Immature natural killer cell (primary cell): ENCODE data around the gene NHSL2. TPM values are rescaled to one million over a fixed set of nuclear protein-coding genes. Genes with fewer than 3 reads are reported as not detected.

Experiments
- DNase-seq, 3 donors: peaks; one replicate each; pipeline ENCODE4 v3.0.0; 2022; ENCODE audit warnings: mixed read lengths in 1 of 3
- H3K27ac Mint-ChIP-seq, 6 donors: one replicate each; pipeline ENCODE4 v1.8.0; 2020; ENCODE audit warnings: mixed read lengths in 6 of 6, mild to moderate bottlenecking in 5 of 6, inconsistent platforms in 4 of 6, moderate library complexity in 3 of 6
- H3K27me3 Mint-ChIP-seq, 3 donors: one replicate each; pipeline ENCODE4 v1.8.0; 2020 to 2021; ENCODE audit warnings: low read depth in 3 of 3, mild to moderate bottlenecking in 3 of 3, mixed read lengths in 3 of 3, moderate library complexity in 3 of 3, inconsistent platforms in 1 of 3
- H3K36me3 Mint-ChIP-seq, 3 donors: one replicate each; pipeline ENCODE4 v1.8.0; 2020; ENCODE audit warnings: mixed read lengths in 3 of 3, inconsistent platforms in 2 of 3, mild to moderate bottlenecking in 2 of 3
- H3K4me1 Mint-ChIP-seq, 2 donors: one replicate each; pipeline ENCODE4 v1.8.0; 2020; ENCODE audit warnings: inconsistent platforms in 2 of 2, mild to moderate bottlenecking in 2 of 2, mixed read lengths in 2 of 2, moderate library complexity in 1 of 2
- H3K4me3 Mint-ChIP-seq, 5 donors: one replicate each; pipeline ENCODE4 v1.8.0; 2020; ENCODE audit warnings: mild to moderate bottlenecking in 5 of 5, mixed read lengths in 5 of 5, inconsistent platforms in 3 of 5, moderate library complexity in 3 of 5
- H3K9me3 Mint-ChIP-seq, 6 donors: one replicate each; pipeline ENCODE4 v1.8.0; 2020; ENCODE audit warnings: mild to moderate bottlenecking in 6 of 6, mixed read lengths in 6 of 6, inconsistent platforms in 4 of 6, moderate library complexity in 3 of 6
- polyA plus RNA-seq, 3 donors: library from polyadenylated mRNA; unstranded; fragments of 300-500 nt; fragmentation: Illumina TruSeq; gene quantifications; one replicate each; pipeline ENCODE4 v1.2.3, GENCODE V29; 2021

Gene NHSL2
- polyA plus RNA-seq, 3 donors from 2014 or later = 10.2 to 29.0 (median 10.6) TPM

DNA sequence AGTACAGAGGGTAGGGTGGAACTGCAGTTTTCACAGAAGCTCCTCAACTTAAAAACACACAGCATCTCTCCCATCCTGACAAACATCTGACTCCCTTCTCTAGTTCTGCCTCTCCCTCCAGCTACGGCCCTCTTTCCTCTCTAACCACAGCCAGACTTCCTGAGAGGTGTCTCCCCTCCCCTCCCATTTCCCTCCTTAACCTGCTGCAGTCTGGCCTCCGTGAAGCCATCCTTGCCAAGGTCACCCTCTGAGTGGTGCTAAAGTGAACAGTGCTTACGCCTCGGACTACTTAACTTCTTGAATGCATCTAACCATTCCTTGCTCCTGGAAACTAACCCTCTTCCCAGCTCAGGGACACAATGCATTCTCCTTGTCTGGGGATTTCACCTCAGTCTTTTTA, 167.8 kb downstream of the NHSL2 start:
- no peak for DNase-seq
- Mint-ChIP-seq H3K27ac (peak overlapping the region in 1 of 6 donors; percentile 7), H3K4me3 (no peak overlapping the region), H3K4me1 (peaks cover 11 to 13% of the 10 kb centered on the region in 2 donors), H3K36me3 (no peaks in the 10 kb centered on the region), H3K9me3 (no peaks in the 10 kb centered on the region), H3K27me3 (peaks cover 6 to 10% (median 7%) of the 10 kb centered on the region in 3 donors)

DNA sequence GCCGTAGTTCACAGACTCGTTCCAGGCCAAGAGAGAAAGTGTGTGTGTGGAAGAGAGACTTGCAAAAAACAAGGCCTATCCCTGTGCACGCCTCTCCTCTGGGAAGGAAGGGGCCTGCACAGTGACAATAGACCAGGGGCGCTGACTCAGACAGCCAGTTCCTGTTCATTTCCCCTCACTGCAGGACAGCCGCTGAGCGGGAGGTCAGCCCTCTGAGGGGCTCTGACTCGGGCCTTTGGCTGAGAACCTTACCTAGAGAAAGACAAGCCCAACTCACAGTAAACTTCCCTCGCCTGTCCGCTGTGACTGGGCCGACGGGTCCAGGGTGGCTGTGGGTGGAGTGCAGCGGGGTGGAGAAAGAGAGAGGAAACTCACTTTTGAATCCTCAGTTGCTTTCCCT, 169.0 kb downstream of the NHSL2 start:
- Mint-ChIP-seq H3K9me3 (no peaks in the 10 kb centered on the region), H3K36me3 (no peaks in the 10 kb centered on the region), H3K4me1 (peaks cover 11 to 13% of the 10 kb centered on the region in 2 donors), H3K27me3 (peaks cover 6 to 14% (median 7%) of the 10 kb centered on the region in 3 donors), H3K27ac (no peak overlapping the region), H3K4me3 (no peak overlapping the region)
- DNase-seq = no peak

- no peaks in the 10 kb centered on the region for H3K9me3 Mint-ChIP-seq
- no peak overlapping the region for H3K27ac Mint-ChIP-seq
- H3K4me3 Mint-ChIP-seq = no peak overlapping the region
- H3K4me1 Mint-ChIP-seq = peaks cover 11 to 13% of the 10 kb centered on the region in 2 donors
- H3K27me3 Mint-ChIP-seq = peaks cover 6 to 14% (median 7%) of the 10 kb centered on the region in 3 donors
- H3K36me3 Mint-ChIP-seq = no peaks in the 10 kb centered on the region
- no peak for DNase-seq
These were observed 169.5 kb downstream of the NHSL2 start for GRCh38 chrX:72080150-72080549.

DNA sequence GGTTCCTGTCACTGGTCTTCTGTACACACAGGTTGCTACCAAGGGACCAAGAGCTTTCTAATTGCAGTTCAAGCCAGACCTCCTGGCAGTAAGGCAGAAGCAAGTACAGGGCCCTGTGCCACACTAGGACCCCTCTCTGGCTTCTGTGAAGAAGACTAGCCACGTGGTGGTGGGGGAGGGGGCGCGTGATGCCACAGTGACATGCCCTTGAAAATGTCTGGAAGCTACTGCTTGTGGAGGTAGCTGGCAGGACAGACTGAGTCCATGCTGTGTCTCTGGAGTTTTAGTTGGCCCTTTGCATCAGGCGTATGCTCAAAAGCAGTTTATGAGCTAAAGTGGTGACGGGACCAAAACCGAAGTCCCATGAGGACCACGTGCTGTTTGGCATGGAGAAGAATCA, 170.2 kb downstream of the NHSL2 start:
- H3K36me3 Mint-ChIP-seq = no peaks in the 10 kb centered on the region
- no peak for DNase-seq
- H3K27ac Mint-ChIP-seq = no peak overlapping the region
- peaks cover 11 to 13% of the 10 kb centered on the region in 2 donors for H3K4me1 Mint-ChIP-seq
- H3K9me3 Mint-ChIP-seq = no peaks in the 10 kb centered on the region
- peaks cover 6 to 15% (median 7%) of the 10 kb centered on the region in 3 donors for H3K27me3 Mint-ChIP-seq
- no peak overlapping the region for H3K4me3 Mint-ChIP-seq

GRCh38 chrX:72081605-72082320, 171.1 kb downstream of the NHSL2 start:
- Mint-ChIP-seq H3K27me3 (peaks cover 6 to 11% (median 7%) of the 10 kb centered on the region in 3 donors), H3K36me3 (no peaks in the 10 kb centered on the region), H3K4me3 (no peak overlapping the region), H3K27ac (no peak overlapping the region), H3K9me3 (no peaks in the 10 kb centered on the region), H3K4me1 (peaks cover 11 to 13% of the 10 kb centered on the region in 2 donors)
- no peak for DNase-seq

GRCh38 chrX:72083291-72083690, 172.6 kb downstream of the NHSL2 start:
- Mint-ChIP-seq H3K9me3 (no peaks in the 10 kb centered on the region), H3K36me3 (no peaks in the 10 kb centered on the region), H3K27ac (no peak overlapping the region), H3K27me3 (peaks cover 6 to 9% (median 7%) of the 10 kb centered on the region in 3 donors), H3K4me3 (no peak overlapping the region), H3K4me1 (peaks cover 5 to 9% of the 10 kb centered on the region in 2 donors)
- no peak for DNase-seq

GRCh38 chrX:72084114-72084513, 173.5 kb downstream of the NHSL2 start:
- DNase-seq = no peak
- Mint-ChIP-seq H3K27me3 (peaks cover under 1 to 8% (median 7%) of the 10 kb centered on the region in 3 donors), H3K4me1 (peaks cover 10 to 11% of the 10 kb centered on the region in 2 donors), H3K4me3 (no peak overlapping the region), H3K9me3 (no peaks in the 10 kb centered on the region), H3K36me3 (no peaks in the 10 kb centered on the region), H3K27ac (no peak overlapping the region)

GRCh38 chrX:72086995-72087394, 176.3 kb downstream of the NHSL2 start:
- peaks cover 0 to 13% (median 4%) of the 10 kb centered on the region in 3 donors for H3K27me3 Mint-ChIP-seq

DNA sequence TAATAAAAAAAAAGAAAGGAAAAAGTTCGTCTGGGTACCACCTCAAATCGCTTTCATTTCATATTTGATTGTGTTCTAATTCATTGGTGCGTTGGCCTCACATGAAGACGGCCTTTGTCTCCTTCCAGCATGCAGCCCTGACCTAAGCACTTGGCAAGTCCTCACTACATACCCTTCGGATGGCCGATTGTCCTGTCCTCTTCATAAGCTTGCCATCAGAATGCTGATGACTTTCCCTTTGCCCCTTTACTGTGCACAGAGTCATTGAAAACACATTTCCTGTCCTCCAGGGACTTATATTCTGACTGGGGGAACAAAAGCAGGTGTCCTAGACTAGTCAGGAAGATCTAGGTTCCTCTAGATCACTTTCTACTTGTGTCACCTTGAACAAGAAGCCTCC, 178.1 kb downstream of the NHSL2 start:
- Mint-ChIP-seq H3K27me3 (peaks cover 0 to 13% (median 4%) of the 10 kb centered on the region in 3 donors), H3K4me3 (no peak overlapping the region), H3K36me3 (no peaks in the 10 kb centered on the region), H3K27ac (no peak overlapping the region), H3K9me3 (no peaks in the 10 kb centered on the region), H3K4me1 (peaks cover 11 to 12% of the 10 kb centered on the region in 2 donors)
- DNase-seq = no peak

More at GRCh38 chrX:72086995-72087394, 176.3 kb downstream of the NHSL2 start:
- Mint-ChIP-seq H3K27ac (no peak overlapping the region), H3K4me1 (peaks cover 11 to 12% of the 10 kb centered on the region in 2 donors), H3K9me3 (no peaks in the 10 kb centered on the region), H3K36me3 (no peaks in the 10 kb centered on the region), H3K4me3 (no peak overlapping the region)
- no peak for DNase-seq

DNA sequence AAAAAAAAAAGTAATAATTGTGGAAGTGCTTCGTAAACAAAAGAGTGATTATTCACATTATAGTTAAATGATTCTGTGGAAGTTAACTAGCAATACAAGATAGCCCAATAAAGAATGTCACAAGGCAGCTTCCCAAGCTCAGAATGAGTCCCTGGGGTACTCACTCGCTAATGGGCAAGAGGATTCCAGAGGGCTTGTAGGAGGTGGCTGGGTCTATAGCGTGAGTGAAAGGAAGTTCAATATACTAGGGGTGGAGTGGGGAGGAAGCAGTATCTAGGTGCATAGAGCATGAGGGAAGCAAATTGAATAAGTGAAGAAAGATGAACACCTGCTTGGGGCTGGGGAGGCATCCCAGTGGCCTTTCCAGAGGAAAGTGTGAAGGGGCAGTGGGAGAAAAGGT, 178.6 kb downstream of the NHSL2 start:
- H3K27ac Mint-ChIP-seq = peak overlapping the region in 3 of 6 donors; percentile 17 to 51 (median 34)
- no peaks in the 10 kb centered on the region for H3K9me3 Mint-ChIP-seq
- peaks cover 0 to 13% (median 4%) of the 10 kb centered on the region in 3 donors for H3K27me3 Mint-ChIP-seq
- H3K4me1 Mint-ChIP-seq = peaks cover 11 to 12% of the 10 kb centered on the region in 2 donors
- no peaks in the 10 kb centered on the region for H3K36me3 Mint-ChIP-seq
- no peak for DNase-seq
- no peak overlapping the region for H3K4me3 Mint-ChIP-seq

DNA sequence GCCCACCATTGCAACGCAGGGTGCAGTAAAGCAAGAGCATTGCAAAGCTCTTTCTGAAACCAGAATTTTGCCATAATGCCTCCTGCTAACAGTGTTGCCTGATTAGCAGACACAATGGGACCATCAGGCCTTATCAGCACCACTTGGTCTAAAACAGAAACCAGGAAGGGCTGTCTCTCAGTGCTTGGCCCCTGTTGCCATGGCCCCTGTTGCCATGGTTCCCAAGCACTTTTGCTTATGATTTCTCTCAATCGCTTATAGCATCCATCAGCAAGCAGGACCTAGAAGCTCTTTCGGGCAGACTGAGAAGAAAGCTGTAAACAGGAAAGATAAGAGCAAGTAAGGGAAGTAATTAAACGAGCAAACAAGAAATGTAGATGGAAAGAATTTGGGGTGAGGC, 184.2 kb downstream of the NHSL2 start:
- Mint-ChIP-seq H3K27me3 (peaks cover 7 to 24% (median 13%) of the 10 kb centered on the region in 3 donors), H3K36me3 (no peaks in the 10 kb centered on the region)

DNA sequence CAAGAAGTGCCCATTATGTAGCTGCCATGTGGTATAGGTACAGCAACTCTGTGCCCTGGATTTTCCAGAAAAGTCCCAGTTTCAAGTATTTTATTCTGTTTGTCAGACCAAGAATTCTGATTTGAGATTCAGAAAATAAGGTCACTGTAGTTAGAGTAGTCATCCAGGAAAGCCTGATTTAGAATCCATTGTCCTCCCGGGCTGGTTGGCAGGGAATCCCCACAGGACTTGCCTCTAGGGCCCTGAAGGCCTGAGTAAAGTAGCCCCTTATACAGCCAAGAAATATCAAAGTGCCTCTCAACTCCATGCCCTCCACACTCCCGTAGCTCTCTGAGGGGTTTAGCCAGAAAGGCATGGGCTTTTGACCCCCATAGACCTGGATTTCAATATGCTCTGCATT, 184.7 kb downstream of the NHSL2 start:
- Mint-ChIP-seq H3K27me3 (peaks cover 9 to 23% (median 14%) of the 10 kb centered on the region in 3 donors), H3K27ac (peak overlapping the region; percentile 61 to 93 (median 84)), H3K4me1 (peaks cover 24 to 37% of the 10 kb centered on the region in 2 donors), H3K9me3 (no peaks in the 10 kb centered on the region), H3K4me3 (peak overlapping the region in 1 of 5 donors; percentile 28), H3K36me3 (no peaks in the 10 kb centered on the region)
- no peak for DNase-seq

More for the DNA sequence above, 184.2 kb downstream of the NHSL2 start:
- H3K4me1 Mint-ChIP-seq = peaks cover 19 to 32% of the 10 kb centered on the region in 2 donors
- DNase-seq = peak; percentile 77 to 81 (median 77)
- H3K27ac Mint-ChIP-seq = peak overlapping the region; percentile 61 to 93 (median 84)
- no peaks in the 10 kb centered on the region for H3K9me3 Mint-ChIP-seq
- peak overlapping the region in 1 of 5 donors; percentile 28 for H3K4me3 Mint-ChIP-seq

DNA sequence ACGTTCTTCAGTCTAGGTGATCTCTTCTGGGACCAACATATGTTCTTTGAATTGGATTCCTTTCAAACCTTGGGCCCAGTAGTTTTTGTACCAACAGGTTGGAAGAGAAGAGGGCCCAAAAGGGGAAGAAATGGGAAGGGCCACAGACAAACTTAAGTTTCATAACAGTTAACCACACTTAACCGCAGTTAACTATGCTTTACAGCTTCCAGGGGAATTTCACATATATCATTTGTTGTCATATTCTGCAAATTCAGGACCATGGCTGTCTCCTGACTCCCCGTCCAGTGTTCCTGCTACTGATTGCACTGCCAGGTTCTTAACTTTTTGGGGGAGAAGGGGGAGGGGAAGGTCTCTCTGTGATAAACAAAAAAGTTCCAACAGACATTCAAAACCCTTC, 186.5 kb downstream of the NHSL2 start:
- no peak for DNase-seq
- Mint-ChIP-seq H3K9me3 (no peaks in the 10 kb centered on the region), H3K4me3 (no peak overlapping the region), H3K27ac (no peak overlapping the region), H3K4me1 (peaks cover 41 to 54% of the 10 kb centered on the region in 2 donors), H3K36me3 (no peaks in the 10 kb centered on the region), H3K27me3 (peaks cover 23 to 32% (median 25%) of the 10 kb centered on the region in 3 donors)

- peak overlapping the region; percentile 95 to 99 (median 97) for H3K27ac Mint-ChIP-seq
- no peaks in the 10 kb centered on the region for H3K9me3 Mint-ChIP-seq
- DNase-seq = peak in 2 of 3 donors; percentile 17 to 45
- H3K4me1 Mint-ChIP-seq = peaks cover 62 to 76% of the 10 kb centered on the region in 2 donors
- H3K4me3 Mint-ChIP-seq = peak overlapping the region; percentile 91 to 96 (median 93)
- H3K36me3 Mint-ChIP-seq = no peaks in the 10 kb centered on the region
- H3K27me3 Mint-ChIP-seq = peaks cover 25 to 31% (median 27%) of the 10 kb centered on the region in 3 donors
These were observed 189.6 kb downstream of the NHSL2 start for GRCh38 chrX:72100051-72100755.
